GM19468 (cell line): ENCODE data around the gene SLC35G4.
"Not testable (repeated sequence)": the region's sequence is repeated elsewhere in the genome, so short reads cannot be mapped to it uniquely, and the experiment has no call there.

Experiments
- ATAC-seq: cut with Tn5 transposase; IDR thresholded peaks from one replicate; pipeline ENCODE4 v1.9.1; 2021; ENCODE audit warnings: mild to moderate bottlenecking, moderate library complexity, moderate number of reproducible peaks; ENCODE audit not compliant: unreplicated experiment; ENCODE audit errors: extremely low read depth

The SLC35G4 gene

DNA sequence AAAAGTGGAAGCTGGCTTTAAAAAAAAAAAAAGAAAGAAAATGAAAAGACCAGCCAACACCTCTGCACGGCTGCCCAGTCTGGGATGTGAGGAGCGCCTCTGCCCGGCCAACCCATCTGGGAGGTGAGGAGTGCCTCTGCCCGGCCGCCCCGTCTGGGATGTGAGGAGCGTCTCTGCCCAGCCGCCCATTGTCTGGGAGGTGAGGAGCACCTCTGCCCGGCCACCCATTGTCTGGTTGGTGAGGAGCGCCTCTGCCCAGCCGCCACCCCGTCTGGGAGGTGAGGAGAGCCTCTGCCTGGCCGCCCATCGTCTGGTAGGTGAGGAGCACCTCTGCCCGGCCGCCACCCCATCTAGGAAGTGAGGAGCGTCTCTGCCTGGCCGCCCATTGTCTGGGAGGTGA lies 3.7 kb downstream of the SLC35G4 start:
- ATAC-seq = not testable (repeated sequence)

DNA sequence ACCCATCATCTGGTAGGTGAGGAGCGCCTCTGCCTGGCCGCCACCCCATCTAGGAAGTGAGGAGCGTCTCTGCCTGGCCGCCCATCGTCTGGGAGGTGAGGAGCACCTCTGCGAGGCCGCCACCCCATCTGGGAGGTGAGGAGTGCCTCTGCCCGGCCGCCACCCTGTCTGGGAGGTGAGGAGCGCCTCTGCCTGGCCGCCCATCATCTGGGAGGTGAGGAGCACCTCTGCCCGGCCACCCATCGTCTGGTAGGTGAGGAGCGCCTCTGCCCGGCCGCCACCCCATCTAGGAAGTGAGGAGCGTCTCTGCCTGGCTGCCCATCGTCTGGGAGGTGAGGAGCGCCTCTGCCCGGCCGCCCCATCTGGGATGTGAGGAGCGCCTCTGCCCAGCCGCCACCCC lies 4.2 kb downstream of the SLC35G4 start:
- not testable (repeated sequence) for ATAC-seq

DNA sequence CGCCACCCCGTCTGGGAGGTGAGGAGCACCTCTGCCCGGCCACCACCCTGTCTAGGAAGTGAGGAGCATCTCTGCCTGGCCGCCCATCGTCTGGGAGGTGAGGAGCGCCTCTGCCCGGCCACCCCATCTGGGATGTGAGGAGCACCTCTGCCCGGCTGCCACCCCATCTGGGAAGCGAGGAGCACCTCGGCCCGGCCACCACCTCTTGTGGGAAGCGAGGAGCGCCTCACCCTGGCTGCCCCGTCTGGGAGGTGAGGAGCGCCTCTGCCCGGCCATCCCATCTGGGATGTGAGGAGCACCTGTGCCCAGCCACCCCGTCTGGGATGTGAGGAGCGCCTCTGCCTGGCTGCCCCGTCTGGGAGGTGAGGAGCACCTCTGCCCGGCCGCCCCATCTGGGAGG lies 4.6 kb downstream of the SLC35G4 start:
- ATAC-seq = not testable (repeated sequence)

DNA sequence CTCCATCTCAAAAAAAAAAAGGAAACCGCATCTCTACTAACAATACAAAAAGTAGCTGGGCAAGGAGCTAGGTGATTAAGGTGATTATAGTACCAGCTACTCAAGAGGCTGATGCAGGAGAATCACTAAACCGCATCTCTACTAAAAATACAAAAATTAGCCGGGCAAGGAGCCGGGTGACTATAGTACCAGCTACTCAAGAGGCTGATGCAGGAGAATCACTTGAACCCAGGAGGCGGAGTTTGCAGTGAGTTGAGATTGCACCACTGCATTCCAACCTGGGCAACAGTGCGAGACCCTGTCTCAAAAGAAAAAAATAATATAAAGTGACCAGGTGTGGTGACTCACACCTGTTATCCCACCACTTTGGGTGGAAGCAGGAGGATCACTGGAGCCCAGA lies 5.6 kb downstream of the SLC35G4 start:
- not testable (repeated sequence) for ATAC-seq

DNA sequence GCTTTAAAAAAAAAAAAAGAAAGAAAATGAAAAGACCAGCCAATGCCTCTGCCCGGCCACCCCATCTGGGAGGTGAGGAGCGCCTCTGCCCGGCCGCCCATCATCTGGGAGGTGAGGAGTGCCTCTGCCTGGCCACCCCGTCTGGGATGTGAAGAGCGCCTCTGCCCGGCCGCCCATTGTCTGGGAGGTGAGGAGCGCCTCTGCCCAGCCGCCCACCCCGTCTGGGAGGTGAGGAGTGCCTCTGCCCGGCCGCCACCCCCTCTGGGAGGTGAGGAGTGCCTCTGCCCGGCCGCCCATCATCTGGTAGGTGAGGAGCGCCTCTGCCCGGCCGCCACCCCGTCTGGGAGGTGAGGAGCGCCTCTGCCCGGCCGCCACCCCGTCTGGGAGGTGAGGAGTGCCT lies 37.9 kb downstream of the SLC35G4 start:
- ATAC-seq = not testable (repeated sequence)

DNA sequence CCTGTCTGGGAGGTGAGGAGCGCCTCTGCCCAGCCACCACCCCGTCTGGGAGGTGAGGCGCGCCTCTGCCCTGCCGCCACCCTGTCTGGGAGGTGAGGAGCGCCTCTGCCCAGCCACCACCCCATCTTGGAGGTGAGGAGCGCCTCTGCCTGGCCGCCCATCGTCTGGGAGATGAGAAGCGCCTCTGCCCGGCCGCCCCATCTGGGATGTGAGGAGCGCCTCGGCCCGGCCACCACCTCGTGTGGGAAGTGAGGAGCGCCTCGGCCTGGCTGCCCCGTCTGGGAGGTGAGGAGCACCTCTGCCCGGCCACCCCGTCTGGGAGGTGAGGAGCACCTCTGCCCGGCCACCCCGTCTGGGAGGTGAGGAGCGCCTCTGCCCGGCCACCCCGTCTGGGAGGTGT lies 38.4 kb downstream of the SLC35G4 start:
- ATAC-seq = not testable (repeated sequence)

DNA sequence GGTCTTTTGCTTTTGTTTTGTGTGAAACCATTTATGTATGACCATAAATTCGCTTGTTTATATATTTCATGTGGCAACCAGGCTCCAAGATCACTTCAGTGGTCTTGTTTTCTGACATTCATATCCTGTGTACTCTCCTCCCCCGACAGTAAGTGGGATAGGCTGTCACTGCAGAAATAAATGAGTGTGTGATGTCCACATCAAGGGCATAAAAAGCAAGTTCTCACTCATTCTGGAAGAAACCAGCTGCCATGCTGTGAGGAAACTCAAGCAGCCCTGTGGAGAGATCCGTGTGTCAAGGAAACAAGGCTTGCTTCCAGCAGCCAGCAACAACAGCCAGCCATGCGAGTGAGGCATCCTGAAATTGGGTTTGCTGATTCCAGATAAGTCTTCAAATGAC lies 40.4 kb downstream of the SLC35G4 start:
- no peak for ATAC-seq

DNA sequence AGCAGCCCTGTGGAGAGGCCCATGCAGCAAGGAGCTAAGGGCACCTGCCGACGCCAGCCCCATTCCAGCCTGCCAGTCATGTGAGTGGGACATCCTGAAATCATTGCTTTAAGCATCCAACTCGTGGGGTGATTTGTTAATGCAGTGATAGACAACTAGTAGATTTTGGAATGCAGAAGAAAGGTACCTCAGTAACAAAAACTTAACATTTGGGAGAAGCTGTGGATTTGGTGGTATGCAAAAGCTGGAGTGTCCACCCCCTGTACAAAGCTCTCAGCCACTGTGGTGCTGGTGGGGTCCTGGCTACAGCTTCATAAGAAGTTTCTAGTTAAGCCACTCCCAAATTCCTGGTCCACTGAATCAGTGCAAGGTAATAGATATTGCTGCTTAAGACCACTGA lies 42.5 kb downstream of the SLC35G4 start:
- ATAC-seq = no peak

DNA sequence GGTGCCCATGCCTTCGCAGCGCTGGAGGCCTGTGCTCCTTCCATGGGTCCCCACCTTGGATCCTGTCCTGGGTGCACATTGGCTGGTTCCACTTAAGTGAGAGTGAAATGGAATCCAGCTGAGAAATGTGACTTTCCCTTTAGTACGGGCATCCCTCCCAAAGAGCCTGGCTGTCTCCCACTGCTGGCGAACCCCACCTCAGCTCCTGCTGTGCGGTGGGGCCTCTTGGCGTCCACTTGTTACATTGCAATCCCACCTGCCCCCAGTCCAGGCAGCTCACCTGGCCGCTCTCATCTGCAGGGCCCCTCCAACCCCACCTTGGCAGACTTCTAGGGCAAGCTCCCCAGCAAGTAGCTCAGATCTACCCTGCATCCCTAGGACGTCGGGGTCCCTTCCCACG lies 44.1 kb downstream of the SLC35G4 start:
- no peak for ATAC-seq

DNA sequence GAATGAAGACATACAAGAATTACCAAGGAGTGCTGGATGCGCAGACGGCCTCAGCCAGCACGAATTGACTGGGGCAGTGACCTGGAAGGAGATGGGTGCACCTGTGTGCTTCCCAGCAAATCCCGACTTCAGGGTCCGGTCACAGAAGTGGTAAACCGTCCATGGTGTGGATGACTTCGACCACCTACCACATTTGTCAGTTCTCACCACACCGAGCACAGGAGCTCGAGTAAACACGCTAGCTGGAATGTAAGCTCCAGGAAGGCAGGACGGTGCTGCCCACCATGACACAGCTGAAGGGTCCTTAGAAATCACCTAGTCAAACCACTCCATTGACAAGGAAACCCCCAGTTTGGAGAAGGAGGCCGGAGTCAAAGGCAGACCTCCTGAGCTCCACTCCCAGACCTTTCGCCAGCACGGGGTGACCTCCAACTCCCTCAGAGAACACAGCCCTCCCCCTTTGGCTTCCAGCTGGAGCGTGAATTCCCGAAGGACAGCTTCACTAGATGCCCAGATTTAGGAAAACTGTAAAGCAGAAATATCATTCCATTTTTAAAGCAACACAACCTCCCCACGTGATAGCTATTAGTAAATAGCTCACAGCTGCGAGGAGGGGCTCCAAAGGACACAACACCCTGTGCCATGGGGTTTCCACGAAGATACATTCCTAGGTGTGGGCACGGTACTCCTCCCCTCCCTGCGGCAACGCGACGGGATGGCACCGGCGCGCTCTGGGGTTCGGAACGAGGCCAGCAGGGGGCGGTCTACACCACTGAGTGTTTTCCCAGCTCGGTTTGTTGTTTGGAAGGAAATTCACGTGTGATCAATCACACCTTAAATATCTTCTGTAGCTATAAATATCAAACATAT lies 45.6 kb downstream of the SLC35G4 start:
- no peak for ATAC-seq

DNA sequence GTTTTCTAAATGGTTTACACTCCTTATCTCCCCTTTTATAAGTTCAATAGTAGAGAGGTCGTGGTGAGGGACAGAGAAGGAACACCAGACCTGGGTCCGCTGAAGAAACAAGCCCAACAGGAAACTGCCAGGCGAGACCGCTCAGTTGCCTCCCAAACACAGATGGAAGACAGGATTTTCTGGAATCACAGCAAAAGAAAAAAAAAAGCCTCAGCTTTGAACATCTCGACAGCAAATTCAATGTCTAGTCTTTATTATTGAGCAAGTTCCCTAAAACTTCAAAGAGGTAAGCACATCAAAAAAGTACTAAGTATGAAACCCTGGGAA lies 46.2 kb downstream of the SLC35G4 start:
- no peak for ATAC-seq

DNA sequence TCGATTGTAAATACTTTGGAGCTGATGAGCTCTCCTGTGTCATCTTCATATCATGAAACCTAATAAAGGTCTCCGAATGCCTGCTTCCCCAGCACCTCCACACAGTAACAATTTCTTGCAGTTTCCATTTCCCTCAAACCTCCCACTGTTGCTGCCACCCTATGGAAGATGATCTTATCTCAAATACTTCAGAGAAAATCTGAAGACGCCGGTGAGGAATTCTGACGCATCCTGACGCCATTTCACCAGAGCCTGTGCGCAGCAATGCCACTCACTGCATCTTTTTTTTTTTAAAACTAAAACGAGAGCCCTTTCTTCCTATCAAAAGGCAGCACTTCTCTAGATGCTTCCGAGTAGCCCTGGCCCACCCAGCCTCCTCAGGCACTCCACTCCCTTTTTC lies 47.8 kb downstream of the SLC35G4 start:
- no peak for ATAC-seq

DNA sequence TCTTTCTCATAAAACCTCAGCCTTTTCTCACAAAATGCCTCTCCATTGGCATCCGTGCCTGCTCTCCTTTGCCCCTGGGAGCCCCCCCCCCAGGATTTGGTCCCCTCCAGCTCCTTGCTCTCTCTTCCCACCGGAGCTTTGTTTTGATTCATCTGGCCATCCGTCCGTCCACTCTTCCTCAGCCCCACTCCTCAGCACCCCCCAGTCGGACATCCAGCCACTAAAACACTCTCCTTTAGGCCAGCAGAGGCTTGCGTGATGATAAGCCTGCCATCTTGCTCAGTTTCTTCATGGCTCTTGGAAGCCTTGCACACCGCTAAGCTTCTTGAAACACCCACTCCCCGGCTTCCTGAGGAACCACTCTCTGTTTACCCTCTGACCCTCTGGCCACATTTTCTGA lies 48.2 kb downstream of the SLC35G4 start:
- no peak for ATAC-seq

DNA sequence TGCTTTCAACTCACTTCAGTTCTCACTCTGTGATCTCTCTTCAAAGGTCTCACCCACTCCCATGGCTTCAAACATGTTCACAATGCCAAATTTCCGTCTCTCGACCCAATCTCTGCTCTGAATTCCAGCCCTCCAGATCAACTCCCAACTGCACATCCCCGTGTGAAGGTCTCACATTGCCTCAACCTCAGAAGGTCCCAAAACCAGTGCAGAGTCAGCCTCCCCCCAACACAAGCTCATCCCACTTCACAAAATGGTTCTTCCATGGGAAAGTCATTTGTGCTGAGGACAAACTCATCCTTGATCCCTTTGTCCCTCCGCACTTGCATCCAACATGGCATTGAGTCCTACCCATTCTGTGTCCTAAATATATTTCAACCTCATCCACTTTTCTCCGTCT lies 48.6 kb downstream of the SLC35G4 start:
- no peak for ATAC-seq

DNA sequence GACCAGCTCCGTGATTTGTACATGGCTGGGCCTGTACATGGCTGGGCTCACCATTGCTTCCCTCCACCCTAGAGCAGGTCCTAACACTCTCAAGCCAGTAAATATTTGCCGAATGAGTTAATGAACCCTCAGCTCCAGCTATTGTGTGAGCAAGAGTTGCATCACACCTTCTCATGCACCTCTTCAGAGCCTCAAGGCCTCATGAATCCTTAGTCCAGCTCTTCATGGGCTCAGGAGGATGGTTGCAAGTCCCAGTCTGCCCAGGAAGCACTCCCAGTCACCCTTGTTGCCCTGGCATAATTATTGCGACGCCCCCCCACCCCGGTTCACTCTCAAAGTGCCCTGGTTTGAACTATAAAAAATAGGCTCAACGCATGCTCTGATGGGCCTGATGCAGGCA lies 49.6 kb downstream of the SLC35G4 start:
- ATAC-seq = no peak
